Memory B cell (primary cell): Measurements from ENCODE around the gene GHSR.

ENCODE experiments used
- ATAC-seq: fragments of 150-1000 bp; cut with Tn5 transposase; 2 replicates; pipeline ENCODE4 v1.10.0; 2021; ENCODE audit warnings: low read depth, mild to moderate bottlenecking, moderate library complexity
- DNase-seq, 2 donors: peaks; one replicate each; pipeline ENCODE4 v3.0.0; 2022; ENCODE audit warnings: low spot score in 2 of 2
- H3K27ac Mint-ChIP-seq: one replicate; pipeline ENCODE4 v1.8.0; 2022; ENCODE audit warnings: mild to moderate bottlenecking, moderate library complexity, mixed read lengths
- H3K27me3 Mint-ChIP-seq: one replicate; pipeline ENCODE4 v1.8.0; 2022; ENCODE audit warnings: mixed read lengths
- H3K36me3 Mint-ChIP-seq: one replicate; pipeline ENCODE4 v1.8.0; 2022; ENCODE audit warnings: mild to moderate bottlenecking, mixed read lengths
- H3K4me1 Mint-ChIP-seq: one replicate; pipeline ENCODE4 v1.8.0; 2022; ENCODE audit warnings: mixed read lengths
- H3K4me3 Mint-ChIP-seq: one replicate; pipeline ENCODE4 v1.8.0; 2022; ENCODE audit warnings: mild to moderate bottlenecking, moderate library complexity, mixed read lengths
- H3K9me3 Mint-ChIP-seq: one replicate; pipeline ENCODE4 v1.8.0; 2022; ENCODE audit warnings: mixed read lengths

Gene GHSR

GRCh38 chr3:172402892-172403643, 45.2 kb downstream of the GHSR start:
- DNase-seq (no peak), ATAC-seq (no peak)
- Mint-ChIP-seq H3K9me3 (no peaks in the 10 kb centered on the region), H3K27me3 (peaks cover 4% of the 10 kb centered on the region), H3K36me3 (peaks cover 5% of the 10 kb centered on the region), H3K4me1 (no peaks in the 10 kb centered on the region), H3K4me3 (no peak overlapping the region), H3K27ac (no peak overlapping the region)

- peaks cover 5% of the 10 kb centered on the region for H3K36me3 Mint-ChIP-seq
Measured at GRCh38 chr3:172402090-172402489, 46.2 kb downstream of the GHSR start.

GRCh38 chr3:172398484-172398883, 49.8 kb downstream of the GHSR start:
- H3K9me3 Mint-ChIP-seq, result no peaks in the 10 kb centered on the region
- no peak overlapping the region for H3K27ac Mint-ChIP-seq
- peaks cover 3% of the 10 kb centered on the region for H3K27me3 Mint-ChIP-seq
- no peaks in the 10 kb centered on the region for H3K4me1 Mint-ChIP-seq
- DNase-seq, result no peak
- H3K4me3 Mint-ChIP-seq, result no peak overlapping the region
- ATAC-seq, result no peak
- H3K36me3 Mint-ChIP-seq, result peaks cover 5% of the 10 kb centered on the region

More at GRCh38 chr3:172402090-172402489, 46.2 kb downstream of the GHSR start:
- no peak for ATAC-seq
- H3K9me3 Mint-ChIP-seq, result no peaks in the 10 kb centered on the region
- peaks cover 4% of the 10 kb centered on the region for H3K27me3 Mint-ChIP-seq
- no peaks in the 10 kb centered on the region for H3K4me1 Mint-ChIP-seq
- no peak for DNase-seq
- no peak overlapping the region for H3K27ac Mint-ChIP-seq
- no peak overlapping the region for H3K4me3 Mint-ChIP-seq

DNA sequence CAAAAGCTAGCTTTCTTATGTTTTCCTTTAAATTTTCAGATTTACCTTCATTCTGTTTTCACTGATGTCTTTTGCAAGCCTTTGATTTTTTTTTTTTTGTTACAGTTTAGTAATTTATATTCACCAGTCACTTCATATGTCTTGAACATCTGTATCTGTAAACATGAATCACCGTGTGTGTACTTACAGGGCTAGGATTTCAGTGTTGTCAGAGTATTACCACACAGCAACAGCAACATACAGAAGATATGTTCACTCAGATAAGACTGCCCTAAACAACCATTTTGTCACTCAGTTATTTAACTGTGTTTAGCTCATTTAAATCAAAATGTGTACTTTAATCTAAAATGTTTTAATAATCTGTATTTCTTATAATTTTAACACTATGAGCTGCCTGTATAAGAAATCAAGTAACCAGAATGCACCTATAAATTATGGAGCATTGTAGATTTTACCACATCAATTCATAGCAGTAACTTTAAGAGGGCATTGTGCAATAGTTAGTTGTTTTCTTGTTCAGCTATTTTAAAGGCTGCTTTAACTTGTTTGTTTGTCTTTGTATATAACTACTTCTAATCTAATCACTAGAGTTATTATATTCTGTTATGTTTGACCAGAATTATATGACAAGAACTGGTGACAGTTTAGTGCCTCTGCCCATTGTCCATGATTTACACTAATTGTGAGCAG, 50.4 kb downstream of the GHSR start:
- Mint-ChIP-seq H3K4me1 (no peaks in the 10 kb centered on the region), H3K36me3 (peaks cover 5% of the 10 kb centered on the region), H3K4me3 (no peak overlapping the region), H3K27ac (no peak overlapping the region), H3K27me3 (peaks cover 3% of the 10 kb centered on the region), H3K9me3 (peaks cover 3% of the 10 kb centered on the region)
- ATAC-seq, result no peak
- DNase-seq, result no peak

GRCh38 chr3:172396400-172396799, 51.9 kb downstream of the GHSR start:
- H3K27me3 Mint-ChIP-seq, result peaks cover 1% of the 10 kb centered on the region
- peaks cover 4% of the 10 kb centered on the region for H3K36me3 Mint-ChIP-seq
- no peak for ATAC-seq
- H3K9me3 Mint-ChIP-seq, result peaks cover 3% of the 10 kb centered on the region
- H3K27ac Mint-ChIP-seq, result no peak overlapping the region
- no peaks in the 10 kb centered on the region for H3K4me1 Mint-ChIP-seq
- H3K4me3 Mint-ChIP-seq, result no peak overlapping the region
- no peak for DNase-seq

DNA sequence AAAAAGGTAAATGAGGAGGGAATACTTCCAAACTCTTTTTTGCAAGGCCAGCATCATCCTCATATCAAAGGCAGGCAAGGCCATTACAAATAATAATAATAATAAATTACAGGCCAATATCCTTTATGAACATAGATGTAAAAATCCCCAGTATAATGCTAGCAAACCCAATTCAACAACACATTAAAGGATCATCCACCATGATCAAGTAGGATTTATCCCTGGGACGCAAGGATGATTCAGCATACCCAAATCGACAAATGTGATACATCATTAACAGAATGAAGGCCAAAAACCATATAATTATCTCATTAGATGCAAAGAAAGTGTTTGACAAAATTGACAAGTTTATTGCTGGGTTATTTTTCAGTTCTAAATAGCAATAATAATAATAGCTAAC, 53.6 kb downstream of the GHSR start:
- ATAC-seq (no peak), DNase-seq (no peak)
- Mint-ChIP-seq H3K36me3 (no peaks in the 10 kb centered on the region), H3K9me3 (peaks cover 3% of the 10 kb centered on the region), H3K27me3 (no peaks in the 10 kb centered on the region), H3K4me3 (no peak overlapping the region), H3K27ac (no peak overlapping the region), H3K4me1 (no peaks in the 10 kb centered on the region)
